Large intestine (tissue), 3 donors: ENCODE data around the gene PCBP3. TPM values are rescaled to one million over a fixed set of nuclear protein-coding genes. Genes with fewer than 3 reads are reported as not detected.

Experiments
- DNase-seq, 2 donors: peaks; one replicate each; pipeline versions ENCODE4 v3.0.0 to v3.0.0-alpha.2; 2013
- H3K27ac ChIP-seq: one replicate; pipeline ENCODE4 v1.5.1; 2013; ENCODE audit warnings: low read length
- H3K27me3 ChIP-seq: 2 replicates; pipeline ENCODE4 v1.6.1; 2013; ENCODE audit warnings: low read length; ENCODE audit not compliant: control insufficient read depth, insufficient read depth
- H3K36me3 ChIP-seq: 2 replicates; pipeline ENCODE4 v1.6.1; 2013; ENCODE audit warnings: low read length; ENCODE audit not compliant: control insufficient read depth, insufficient read depth
- H3K4me1 ChIP-seq: one replicate; pipeline ENCODE4 v1.6.1; 2013; ENCODE audit warnings: low read length; ENCODE audit not compliant: control insufficient read depth, insufficient read depth
- H3K4me3 ChIP-seq: one replicate; pipeline ENCODE4 v1.5.1; 2013; ENCODE audit warnings: low read length
- H3K9me3 ChIP-seq: one replicate; pipeline ENCODE4 v1.6.1; 2013; ENCODE audit warnings: mild to moderate bottlenecking, low read depth, low read length, moderate library complexity; ENCODE audit not compliant: control insufficient read depth
- WGBS: methylation state at CpG from one replicate; pipeline ENCODE4 v1.1.5; 2013; ENCODE audit warnings: low lambda C conversion rate; ENCODE audit not compliant: insufficient coverage; 5-methylcytosine and 5-hydroxymethylcytosine counted together
- polyA plus RNA-seq: library from polyadenylated mRNA; unstranded; fragments of 120-200 nt; gene quantifications from one replicate; pipeline ENCODE4 v1.2.1, GENCODE V29; 2013

PCBP3 gene
- polyA plus RNA-seq, 1 donor = 7.4 TPM

- 80% methylated on average over 1 of the region's 7 CpGs for WGBS
- no peak for DNase-seq
- H3K27ac ChIP-seq = no peak overlapping the region
- H3K36me3 ChIP-seq = no peaks in the 10 kb centered on the region
- peaks cover 26% of the 10 kb centered on the region for H3K9me3 ChIP-seq
- peaks cover 5% of the 10 kb centered on the region for H3K27me3 ChIP-seq
- peaks cover under 1% of the 10 kb centered on the region for H3K4me1 ChIP-seq
- H3K4me3 ChIP-seq = no peak overlapping the region
These were observed 8.0 kb upstream of the PCBP3 start for GRCh38 chr21:45635271-45636151.

- Histone ChIP-seq H3K27me3 (peaks cover 12% of the 10 kb centered on the region), H3K9me3 (peaks cover 31% of the 10 kb centered on the region), H3K27ac (no peak overlapping the region), H3K4me3 (no peak overlapping the region), H3K4me1 (peaks cover 5% of the 10 kb centered on the region), H3K36me3 (no peaks in the 10 kb centered on the region)
- WGBS = no CpG with 5 or more reads among the region's 3 CpGs
- DNase-seq = no peak
These were observed 7.1 kb upstream of the PCBP3 start for GRCh38 chr21:45636459-45636858.

GRCh38 chr21:45636951-45637646 is 6.4 kb upstream of the PCBP3 start:
- no CpG with 5 or more reads among the region's 33 CpGs for WGBS
- Histone ChIP-seq H3K27ac (no peak overlapping the region), H3K9me3 (peaks cover 36% of the 10 kb centered on the region), H3K4me3 (no peak overlapping the region), H3K36me3 (no peaks in the 10 kb centered on the region), H3K27me3 (peaks cover 17% of the 10 kb centered on the region), H3K4me1 (peaks cover 5% of the 10 kb centered on the region)
- no peak for DNase-seq

- peaks cover 36% of the 10 kb centered on the region for H3K9me3 ChIP-seq
- no CpG with 5 or more reads among the region's 13 CpGs for WGBS
- no peak for DNase-seq
- H3K36me3 ChIP-seq = no peaks in the 10 kb centered on the region
- H3K27me3 ChIP-seq = peaks cover 17% of the 10 kb centered on the region
- no peak overlapping the region for H3K27ac ChIP-seq
- H3K4me1 ChIP-seq = peaks cover 5% of the 10 kb centered on the region
- H3K4me3 ChIP-seq = no peak overlapping the region
These were observed 5.6 kb upstream of the PCBP3 start for GRCh38 chr21:45637883-45638282.

GRCh38 chr21:45638707-45639106 is 4.8 kb upstream of the PCBP3 start:
- peaks cover 30% of the 10 kb centered on the region for H3K9me3 ChIP-seq
- peaks cover 5% of the 10 kb centered on the region for H3K4me1 ChIP-seq
- no CpG with 5 or more reads among the region's 8 CpGs for WGBS
- DNase-seq = no peak
- H3K4me3 ChIP-seq = no peak overlapping the region
- H3K27me3 ChIP-seq = peaks cover 17% of the 10 kb centered on the region
- H3K36me3 ChIP-seq = no peaks in the 10 kb centered on the region
- no peak overlapping the region for H3K27ac ChIP-seq

GRCh38 chr21:45639206-45640000 is 4.1 kb upstream of the PCBP3 start:
- peaks cover 28% of the 10 kb centered on the region for H3K9me3 ChIP-seq
- no peak overlapping the region for H3K27ac ChIP-seq
- H3K4me1 ChIP-seq = peaks cover 5% of the 10 kb centered on the region
- H3K27me3 ChIP-seq = peaks cover 22% of the 10 kb centered on the region
- WGBS = no CpG with 5 or more reads among the region's 11 CpGs
- no peaks in the 10 kb centered on the region for H3K36me3 ChIP-seq
- no peak overlapping the region for H3K4me3 ChIP-seq
- DNase-seq = no peak

- no peaks in the 10 kb centered on the region for H3K36me3 ChIP-seq
- DNase-seq = no peak
- H3K4me3 ChIP-seq = no peak overlapping the region
- H3K27ac ChIP-seq = no peak overlapping the region
- peaks cover 30% of the 10 kb centered on the region for H3K27me3 ChIP-seq
- peaks cover 22% of the 10 kb centered on the region for H3K9me3 ChIP-seq
- no CpG with 5 or more reads among the region's 6 CpGs for WGBS
- peaks cover 5% of the 10 kb centered on the region for H3K4me1 ChIP-seq
These were observed 3.3 kb upstream of the PCBP3 start for GRCh38 chr21:45640001-45640887.

- Histone ChIP-seq H3K9me3 (peaks cover 18% of the 10 kb centered on the region), H3K4me1 (peaks cover 5% of the 10 kb centered on the region), H3K27ac (no peak overlapping the region), H3K4me3 (no peak overlapping the region), H3K27me3 (peaks cover 36% of the 10 kb centered on the region), H3K36me3 (no peaks in the 10 kb centered on the region)
- DNase-seq = no peak
- no CpG with 5 or more reads among the region's 23 CpGs for WGBS
These were observed 2.5 kb upstream of the PCBP3 start for GRCh38 chr21:45640888-45641479.

GRCh38 chr21:45641480-45642035 is 2.0 kb upstream of the PCBP3 start:
- Histone ChIP-seq H3K27me3 (peaks cover 39% of the 10 kb centered on the region), H3K9me3 (peaks cover 13% of the 10 kb centered on the region), H3K27ac (no peak overlapping the region), H3K4me1 (peaks cover 5% of the 10 kb centered on the region), H3K36me3 (no peaks in the 10 kb centered on the region), H3K4me3 (no peak overlapping the region)
- 51% methylated on average over 10 of the region's 31 CpGs for WGBS
- no peak for DNase-seq
